GM08714 (cell line): ENCODE measurements around the gene GRID1.

Experiments
- H3K4me3 ChIP-seq: fragments of 200-500 bp; sonication (Bioruptor generic); 2 replicates; pipeline ENCODE4 v1.5.1; 2014; ENCODE audit warnings: mild to moderate bottlenecking, low read length, inconsistent platforms
- ZNF274 ChIP-seq: IDR thresholded peaks from 2 replicates; pipeline ENCODE4 v1.6.1; 2012; ENCODE audit warnings: mild to moderate bottlenecking, low read depth, low read length

The GRID1 gene

DNA sequence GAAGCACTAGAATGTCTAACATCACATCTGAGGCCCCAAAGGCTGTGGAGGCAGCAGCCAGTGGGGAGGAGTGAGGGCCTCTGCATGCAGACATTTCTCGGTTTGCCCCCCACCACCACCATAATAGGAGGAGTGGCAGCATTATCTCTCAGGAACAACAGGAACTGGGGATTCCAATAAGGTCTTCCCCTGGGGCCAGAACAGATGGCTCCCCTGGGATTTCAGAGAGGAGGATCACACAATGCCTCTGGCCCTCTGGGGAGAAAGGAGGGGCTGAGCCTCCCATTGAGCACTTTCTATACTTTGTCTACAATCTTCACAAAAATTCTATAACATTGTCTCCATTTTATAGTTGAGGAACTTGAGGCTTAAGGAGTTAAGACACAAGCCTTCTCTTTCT is 61.1 kb downstream of the GRID1 start:
- H3K4me3 ChIP-seq, result no peak overlapping the region
- TF ChIP-seq ZNF274, result no peak

DNA sequence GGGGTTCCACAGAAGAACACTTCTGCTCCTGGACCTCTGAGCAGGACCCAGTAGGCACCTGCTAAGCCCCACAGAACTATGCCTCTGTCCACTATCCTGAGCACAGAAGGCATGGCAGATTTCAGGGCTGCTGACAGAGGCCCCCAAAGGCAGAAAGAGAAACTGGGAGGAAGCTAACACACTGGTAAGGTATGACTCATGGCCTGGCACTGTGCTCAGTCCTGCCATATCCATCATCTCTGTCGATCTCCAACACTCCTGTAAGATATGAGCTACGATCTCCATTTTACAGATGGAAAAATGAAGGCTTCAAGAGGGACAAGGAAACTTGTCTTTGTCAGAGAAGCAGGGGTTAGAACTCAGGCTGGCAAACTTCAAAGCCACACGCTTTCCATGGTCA is 62.2 kb downstream of the GRID1 start:
- TF ChIP-seq ZNF274, result no peak

DNA sequence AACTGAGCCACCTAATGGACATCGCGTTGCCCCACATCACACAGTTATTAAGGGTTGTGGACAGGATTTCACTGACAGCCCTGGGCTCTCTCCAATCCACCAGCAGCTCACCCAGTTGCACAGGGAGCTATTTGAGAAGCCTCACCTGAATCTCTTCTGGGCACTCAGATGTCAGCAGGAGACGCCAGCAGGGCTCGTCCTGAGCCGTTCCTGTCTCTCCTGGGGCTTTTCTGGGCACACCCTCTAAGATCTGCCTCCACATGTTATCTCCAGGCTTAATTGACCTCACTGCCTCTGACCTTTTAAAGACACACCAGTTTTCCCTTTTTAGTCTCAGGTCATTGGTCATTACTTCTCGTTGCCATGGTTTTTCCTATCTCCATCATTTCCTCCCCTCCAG is 63.0 kb downstream of the GRID1 start:
- TF ChIP-seq ZNF274, result no peak

More for the DNA sequence above, 62.2 kb downstream of the GRID1 start:
- no peak overlapping the region for H3K4me3 ChIP-seq

DNA sequence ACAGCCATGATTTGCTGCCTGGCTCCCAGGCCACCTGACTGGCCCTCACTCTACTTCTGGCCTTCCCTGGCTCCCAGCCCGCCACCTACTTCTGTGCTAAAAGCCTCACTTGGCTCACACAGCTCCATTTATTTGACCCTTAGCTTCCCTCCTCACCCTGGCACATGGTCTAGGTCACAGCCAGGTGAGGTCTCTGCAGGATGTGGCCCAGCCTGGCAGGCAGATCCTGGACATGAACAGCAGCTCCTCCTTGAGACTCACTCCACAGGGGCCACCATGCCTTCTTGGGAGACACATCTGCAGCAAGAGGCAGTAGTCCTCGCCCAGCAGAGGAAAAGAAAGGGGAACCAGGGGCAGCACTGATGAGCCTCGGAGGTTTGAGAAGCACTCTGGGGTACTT is 64.6 kb downstream of the GRID1 start:
- TF ChIP-seq ZNF274, result no peak
- H3K4me3 ChIP-seq, result no peak overlapping the region

More for the DNA sequence above, 63.0 kb downstream of the GRID1 start:
- no peak overlapping the region for H3K4me3 ChIP-seq

DNA sequence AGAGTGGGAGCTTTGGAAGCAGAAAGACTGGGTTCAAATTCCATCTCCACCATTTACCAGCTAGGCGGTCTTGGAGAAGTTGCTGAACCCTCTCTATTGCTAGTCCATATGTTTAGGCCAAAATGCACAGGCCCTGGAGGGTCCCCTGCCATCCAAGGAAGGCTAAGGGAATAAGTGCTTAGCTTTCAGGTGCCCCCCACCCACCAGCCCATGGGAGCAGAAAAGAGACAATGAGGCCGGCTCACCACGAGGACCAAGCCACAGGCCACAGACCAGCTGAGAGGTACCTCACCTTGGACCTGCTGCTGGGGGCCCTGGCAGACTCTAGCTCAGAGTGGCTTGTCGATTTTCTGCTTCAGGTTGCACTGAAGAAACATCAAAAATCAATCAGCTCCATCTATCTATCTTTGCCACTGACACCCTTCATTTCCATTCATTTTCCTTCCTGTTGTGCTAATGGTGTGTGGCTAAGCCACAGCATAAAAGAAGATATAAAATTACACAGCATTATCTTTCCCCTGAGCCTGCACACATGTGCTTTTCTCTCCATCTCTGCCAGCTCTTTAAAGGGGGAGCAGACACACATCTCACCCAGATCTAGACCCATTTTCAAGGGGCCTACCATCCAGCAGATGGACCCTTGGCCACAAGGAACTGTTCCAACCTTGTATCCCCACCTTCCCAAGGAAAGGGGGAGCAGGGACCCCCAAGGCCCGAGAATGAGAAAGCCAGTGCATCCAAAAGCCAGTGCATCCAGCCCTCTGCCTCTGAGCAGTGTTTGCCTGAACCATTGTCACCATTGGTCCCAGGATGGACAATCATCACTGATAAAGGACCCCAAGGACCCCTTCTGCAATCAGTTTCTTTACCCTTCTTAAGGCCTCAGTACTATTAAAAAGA is 65.4 kb downstream of the GRID1 start:
- H3K4me3 ChIP-seq, result no peak overlapping the region
- TF ChIP-seq ZNF274, result no peak

DNA sequence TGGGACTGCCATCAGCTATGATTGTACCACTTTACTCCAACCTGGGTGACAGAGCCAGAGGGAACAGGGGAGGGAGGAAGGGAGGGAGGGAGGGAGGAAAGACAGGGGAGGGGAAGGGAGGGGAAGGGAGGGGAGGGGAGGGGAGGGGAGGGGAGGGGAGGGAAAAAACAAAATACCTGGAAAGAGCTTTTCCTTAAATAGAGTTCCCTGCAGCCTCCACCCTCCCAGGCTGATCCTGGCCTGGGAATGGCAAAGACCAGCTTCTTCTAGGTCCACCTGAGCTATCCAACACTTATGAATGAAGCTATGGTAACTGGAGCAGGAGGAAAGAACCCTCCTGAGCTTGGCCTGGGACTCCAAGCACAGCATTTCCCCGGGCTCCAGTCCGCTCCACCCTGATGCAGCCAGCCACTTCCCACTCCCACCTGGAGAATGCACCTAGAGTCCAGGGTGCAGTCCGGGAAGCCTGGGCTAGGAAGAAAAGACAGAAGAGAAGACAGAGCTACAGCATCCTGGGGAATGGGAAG is 66.1 kb downstream of the GRID1 start:
- H3K4me3 ChIP-seq, result no peak overlapping the region
- no peak for TF ChIP-seq ZNF274

DNA sequence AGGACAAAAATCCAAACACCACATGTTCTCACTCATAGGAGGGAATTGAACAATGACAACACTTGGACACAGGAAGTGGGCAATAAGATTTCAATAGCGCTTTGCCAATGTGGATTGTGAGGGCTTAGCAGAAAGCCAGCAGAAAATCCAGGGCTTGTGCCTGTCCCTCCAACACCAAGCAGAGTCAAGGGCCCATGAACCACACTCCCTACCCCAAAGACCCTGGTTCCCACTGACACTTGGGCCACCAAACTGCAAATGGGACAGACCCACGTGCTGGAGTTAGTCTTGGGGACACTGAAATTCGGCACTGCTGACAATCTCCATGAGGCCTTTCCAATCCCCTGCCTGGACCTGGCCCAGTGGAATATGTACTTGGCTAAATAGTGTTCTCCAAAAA is 67.0 kb downstream of the GRID1 start:
- H3K4me3 ChIP-seq, result no peak overlapping the region
- TF ChIP-seq ZNF274, result no peak

DNA sequence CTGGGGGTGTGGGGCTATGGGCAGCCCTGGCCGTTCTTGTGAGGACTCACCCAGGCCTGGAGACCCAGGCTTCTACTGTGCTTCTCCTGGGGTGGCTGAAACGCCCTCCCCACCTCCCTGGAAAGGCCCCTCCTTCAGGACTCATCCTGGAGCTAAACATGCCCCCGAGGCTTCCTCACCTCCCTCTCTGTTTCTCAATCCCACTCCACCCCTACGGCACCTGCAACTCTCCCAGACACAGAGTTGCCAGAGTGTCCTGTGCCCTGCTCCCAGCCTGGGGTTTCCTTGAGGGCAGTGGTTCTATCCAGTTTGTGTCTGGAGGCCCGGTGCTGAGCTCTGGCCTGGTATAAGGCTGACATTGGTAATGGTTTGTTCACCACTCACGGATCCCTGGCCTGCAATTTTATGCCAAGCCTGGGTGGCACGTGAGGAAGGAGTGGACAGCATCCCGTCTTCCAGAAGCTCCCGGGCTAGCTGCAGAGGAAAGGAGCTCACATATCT is 68.0 kb downstream of the GRID1 start:
- no peak overlapping the region for H3K4me3 ChIP-seq
- no peak for TF ChIP-seq ZNF274

DNA sequence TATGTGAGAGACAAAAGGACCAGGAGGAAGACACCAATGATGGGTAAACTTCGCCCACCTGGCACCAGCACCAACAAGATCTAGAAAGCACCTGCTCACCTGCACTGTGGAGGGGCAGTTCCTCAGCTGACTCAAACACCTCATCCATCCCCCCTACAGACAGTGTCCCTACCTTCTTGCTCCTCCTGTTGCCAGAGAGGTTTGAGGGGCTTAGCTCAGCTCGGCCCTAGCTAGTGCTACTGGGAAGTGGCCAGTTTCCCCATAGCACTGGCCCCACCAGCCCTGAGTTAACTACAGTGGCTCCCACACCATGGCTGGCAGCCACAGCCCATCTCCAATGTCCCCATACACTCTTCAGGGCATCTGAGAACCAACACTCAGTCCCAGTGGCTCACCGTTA is 70.8 kb downstream of the GRID1 start:
- no peak for TF ChIP-seq ZNF274
- no peak overlapping the region for H3K4me3 ChIP-seq

DNA sequence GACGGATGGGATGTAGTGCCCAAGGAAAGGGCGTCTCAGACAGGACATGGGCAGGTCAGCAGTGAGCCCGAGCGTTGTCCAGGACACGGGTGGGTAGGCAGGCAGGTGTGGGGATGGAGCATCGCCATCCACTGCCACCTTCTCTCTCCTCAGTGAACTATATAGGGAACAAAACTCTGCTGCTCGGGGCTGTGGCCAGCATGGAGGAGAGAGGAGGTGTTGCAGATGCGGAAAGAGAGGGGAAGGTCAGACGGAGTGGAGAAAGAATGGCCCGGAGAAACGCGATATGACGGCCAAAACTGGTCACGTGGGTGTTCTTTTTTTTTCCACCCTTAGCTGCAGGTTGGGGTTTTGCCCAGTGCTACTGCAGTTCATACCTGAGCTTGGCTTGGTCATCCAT is 71.2 kb downstream of the GRID1 start:
- no peak overlapping the region for H3K4me3 ChIP-seq
- TF ChIP-seq ZNF274, result no peak

DNA sequence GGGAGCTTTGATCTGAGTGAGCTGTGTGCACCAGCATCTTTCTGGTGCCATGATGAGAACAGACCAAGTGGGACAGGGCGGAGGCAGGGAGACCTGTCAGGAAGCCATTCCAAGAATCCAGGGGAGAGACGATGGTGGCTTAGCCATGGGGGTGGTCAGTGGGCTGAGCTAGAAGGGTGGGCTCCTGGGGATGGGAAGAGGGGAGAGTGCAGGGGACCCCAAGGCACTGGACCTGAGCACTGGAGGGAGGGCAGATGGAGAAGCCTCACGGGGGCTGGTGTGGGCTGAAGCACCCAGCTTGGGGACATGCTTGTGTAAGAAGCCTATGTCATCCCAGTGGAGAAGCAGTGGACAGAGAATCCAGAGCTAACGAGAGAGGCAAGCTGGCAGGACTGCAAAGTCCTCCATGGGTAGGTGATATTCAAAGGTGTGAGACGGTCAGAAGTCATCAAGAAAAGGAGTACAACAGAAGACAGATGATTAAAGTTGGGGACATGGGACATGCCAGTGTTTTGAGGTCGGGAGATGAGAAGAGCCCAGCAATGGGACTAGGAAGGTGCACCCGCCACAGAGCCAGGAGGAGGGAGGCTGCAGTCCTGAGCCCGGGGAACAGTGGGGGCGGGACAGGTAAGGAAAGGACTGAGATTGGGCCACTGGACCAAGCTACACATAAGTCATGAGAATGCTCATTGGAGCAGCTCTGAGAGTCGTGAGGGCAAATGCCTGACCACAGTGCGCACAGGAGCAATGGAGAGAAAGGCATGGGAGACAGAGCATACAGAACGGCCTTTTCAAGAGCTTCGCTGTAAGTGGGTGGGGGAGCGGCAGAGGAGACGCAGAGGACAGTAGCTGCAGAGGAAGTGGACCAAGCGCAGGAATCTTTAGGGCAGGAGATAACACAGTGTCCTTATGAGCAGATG is 72.0 kb downstream of the GRID1 start:
- TF ChIP-seq ZNF274, result no peak
- no peak overlapping the region for H3K4me3 ChIP-seq

DNA sequence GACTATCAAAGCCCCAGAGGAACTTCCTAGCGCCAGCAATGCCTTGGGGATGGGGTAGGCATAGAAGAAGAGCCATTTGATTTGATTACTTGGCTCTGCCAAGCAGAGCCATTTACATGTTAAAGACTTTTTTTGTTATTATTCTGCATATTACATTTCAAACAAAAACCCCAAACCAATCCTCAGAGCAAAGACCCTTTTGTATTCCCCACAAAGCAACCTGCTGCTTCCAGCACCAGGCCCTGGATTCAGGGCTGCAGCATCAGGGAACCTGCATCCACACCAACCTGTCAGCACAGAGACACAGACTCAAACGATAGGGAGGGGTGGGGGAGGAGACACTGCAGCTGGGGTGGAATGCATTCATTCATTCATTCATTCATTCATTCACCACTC is 73.2 kb downstream of the GRID1 start:
- no peak for TF ChIP-seq ZNF274
- no peak overlapping the region for H3K4me3 ChIP-seq

DNA sequence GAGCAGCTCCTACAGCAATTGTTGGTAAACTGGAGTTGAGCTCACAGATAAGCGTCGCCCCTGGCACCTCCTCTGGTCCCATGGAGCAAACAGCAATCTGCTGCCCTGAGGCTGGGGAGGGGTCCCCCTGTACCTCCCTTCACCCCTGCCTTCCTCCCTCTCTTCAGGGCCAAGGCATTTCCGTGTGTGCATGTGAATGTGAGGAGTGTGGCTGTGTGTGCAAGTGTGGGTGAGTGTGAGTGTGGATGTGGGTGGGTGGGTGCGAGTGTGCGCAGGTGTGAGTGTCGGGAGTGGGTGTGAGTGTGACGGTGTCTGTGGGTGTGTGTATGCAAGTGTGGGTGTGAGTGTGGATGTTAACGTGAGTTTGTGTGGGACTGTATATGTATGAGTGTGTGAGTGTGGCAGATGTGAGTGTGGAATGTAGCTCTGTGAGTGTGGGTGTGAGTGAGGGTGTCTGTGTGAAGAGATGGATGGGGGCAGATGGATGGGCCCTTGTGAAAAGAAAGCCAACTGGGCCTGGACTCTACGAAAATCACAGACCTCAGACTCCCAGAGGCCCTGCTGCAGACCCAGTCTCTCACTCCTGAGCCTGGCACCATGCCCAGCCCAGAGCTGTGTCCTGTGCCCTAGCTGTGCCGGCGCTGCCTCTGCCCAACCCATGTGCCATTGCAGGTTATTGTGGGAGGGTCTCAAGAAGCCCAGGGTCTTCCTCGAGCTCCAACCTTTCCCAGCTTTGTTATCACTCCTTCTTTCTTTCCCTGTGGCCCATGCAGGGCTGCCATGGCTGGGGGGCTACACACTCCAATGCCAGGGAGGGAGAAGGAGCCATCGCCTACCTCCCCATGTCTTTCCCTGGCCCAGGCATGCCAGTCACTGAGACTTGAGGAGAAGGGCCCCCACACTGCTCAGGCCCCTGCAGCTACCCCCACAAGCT is 73.9 kb downstream of the GRID1 start:
- TF ChIP-seq ZNF274, result no peak
- H3K4me3 ChIP-seq, result no peak overlapping the region
